ENCODE data around the gene ATP8A2. TPM values are rescaled to one million over a fixed set of nuclear protein-coding genes. Genes with fewer than 3 reads are reported as not detected.

The ATP8A2 gene
- total RNA-seq, 2 experiments from 2014 or later: not detected

DNA sequence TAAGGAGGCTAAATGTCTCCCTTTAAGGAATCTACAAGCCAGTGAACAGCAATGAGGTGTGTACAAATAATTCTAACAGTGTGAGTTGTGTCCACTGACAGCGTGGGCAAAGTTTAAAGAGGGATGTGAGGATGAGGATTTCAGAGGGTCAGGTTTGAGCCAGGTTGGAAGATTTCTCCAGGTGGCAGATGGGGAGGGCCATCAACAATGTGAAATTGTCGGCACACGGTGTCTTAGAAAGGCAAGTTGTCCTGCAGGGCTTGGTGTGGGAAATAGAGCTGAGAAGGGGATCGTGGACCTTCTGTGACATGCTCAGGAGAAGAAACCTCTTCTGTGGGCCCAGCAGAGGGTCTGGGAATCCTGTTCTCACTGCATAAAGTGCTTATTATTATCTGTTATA, 52.1 kb downstream of the ATP8A2 start:
- Histone ChIP-seq H3K4me1 (ENCODE audit: insufficient read depth, low read length, poor library complexity, severe bottlenecking) (no peaks in the 10 kb centered on the region), H3K9me2 (ENCODE audit: insufficient read depth, low read length) (no peaks in the 10 kb centered on the region), H3K4me2 (ENCODE audit: low read length) (no peak overlapping the region), H3K27ac (ENCODE audit: low read depth, low read length, poor library complexity, severe bottlenecking) (no peak overlapping the region), H3K79me2 (ENCODE audit: insufficient read depth, low read depth, low read length) (no peaks in the 10 kb centered on the region), H4K20me1 (ENCODE audit: insufficient read depth, low read length) (no peaks in the 10 kb centered on the region), H2AFZ (ENCODE audit: low read length) (no peak overlapping the region), H3K9me3 (ENCODE audit: low read length) (no peaks in the 10 kb centered on the region), H3K36me3 (ENCODE audit: insufficient read depth, low read length) (no peaks in the 10 kb centered on the region), H3K4me3 (ENCODE audit: low read depth, low read length, poor library complexity, severe bottlenecking) (no peak overlapping the region)
- TF ChIP-seq EZH2phosphoT487 (IDR thresholded peaks at IDR 0.05; ENCODE audit: borderline replicate concordance, low read depth, low read length): no peak
- TF ChIP-seq, protein P1, sequence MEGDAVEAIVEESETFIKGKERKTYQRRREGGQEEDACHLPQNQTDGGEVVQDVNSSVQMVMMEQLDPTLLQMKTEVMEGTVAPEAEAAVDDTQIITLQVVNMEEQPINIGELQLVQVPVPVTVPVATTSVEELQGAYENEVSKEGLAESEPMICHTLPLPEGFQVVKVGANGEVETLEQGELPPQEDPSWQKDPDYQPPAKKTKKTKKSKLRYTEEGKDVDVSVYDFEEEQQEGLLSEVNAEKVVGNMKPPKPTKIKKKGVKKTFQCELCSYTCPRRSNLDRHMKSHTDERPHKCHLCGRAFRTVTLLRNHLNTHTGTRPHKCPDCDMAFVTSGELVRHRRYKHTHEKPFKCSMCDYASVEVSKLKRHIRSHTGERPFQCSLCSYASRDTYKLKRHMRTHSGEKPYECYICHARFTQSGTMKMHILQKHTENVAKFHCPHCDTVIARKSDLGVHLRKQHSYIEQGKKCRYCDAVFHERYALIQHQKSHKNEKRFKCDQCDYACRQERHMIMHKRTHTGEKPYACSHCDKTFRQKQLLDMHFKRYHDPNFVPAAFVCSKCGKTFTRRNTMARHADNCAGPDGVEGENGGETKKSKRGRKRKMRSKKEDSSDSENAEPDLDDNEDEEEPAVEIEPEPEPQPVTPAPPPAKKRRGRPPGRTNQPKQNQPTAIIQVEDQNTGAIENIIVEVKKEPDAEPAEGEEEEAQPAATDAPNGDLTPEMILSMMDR (conservative IDR thresholded peaks at IDR 0.05; ENCODE audit: low read length): no peak
- ChIA-PET POLR2A (no interaction called here), CTCF (ENCODE audit: unreplicated experiment) (no interaction called here)
- BruUV-seq (replicated peaks): no TSS peak
- intact Hi-C loops (cut with micrococcal nuclease; ENCODE audit: unreplicated experiment): no loop called here
- DNase-seq (ENCODE audit: low spot score): no peak

DNA sequence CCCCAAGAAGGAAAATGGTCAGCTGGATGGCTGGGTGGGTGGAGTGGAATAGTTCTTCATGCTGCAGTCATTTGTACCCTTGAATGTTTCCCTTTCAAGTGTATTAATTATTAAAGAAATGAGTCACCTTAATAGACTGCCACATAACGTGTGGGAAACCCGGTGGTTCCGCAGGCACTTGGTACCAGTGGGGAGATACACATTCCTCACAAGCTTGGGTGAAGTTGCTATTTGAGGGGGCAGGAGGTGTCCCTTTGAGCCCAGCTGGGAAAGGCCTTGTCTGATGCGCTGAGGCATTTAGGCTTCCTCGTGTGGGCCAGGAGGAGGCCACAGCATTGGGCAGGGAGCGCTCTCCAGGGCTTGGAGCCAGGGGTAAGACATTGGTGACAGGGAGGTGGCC, 57.7 kb downstream of the ATP8A2 start:
- CTCF ChIA-PET (ENCODE audit: unreplicated experiment): no interaction called here
- intact Hi-C loops (cut with micrococcal nuclease; ENCODE audit: unreplicated experiment): no loop called here
- BruUV-seq (replicated peaks): no TSS peak

DNA sequence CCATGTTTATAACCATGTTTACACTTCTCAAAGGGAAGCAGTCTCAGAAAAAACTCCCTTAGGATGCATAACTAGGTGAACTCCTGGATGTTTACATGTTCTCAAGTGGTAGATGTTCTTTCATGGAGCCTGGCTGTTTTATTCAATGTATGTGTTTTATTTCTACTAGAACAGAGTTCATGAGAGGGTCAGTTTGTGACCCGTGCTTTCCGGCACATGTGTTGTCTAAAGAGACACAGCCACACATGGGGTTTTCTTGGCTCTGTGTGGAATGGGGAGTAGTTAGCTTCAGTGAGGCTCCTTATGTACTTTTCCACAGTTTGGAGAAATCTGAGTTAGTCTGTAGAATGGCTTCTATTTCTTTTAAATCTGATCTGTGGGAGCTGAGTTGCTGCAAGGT, 60.9 kb downstream of the ATP8A2 start:
- Histone ChIP-seq H3K9me2 (ENCODE audit: insufficient read depth, low read length) (no peaks in the 10 kb centered on the region), H3K9me3 (ENCODE audit: low read length) (no peaks in the 10 kb centered on the region), H3K4me3 (ENCODE audit: low read depth, low read length, poor library complexity, severe bottlenecking) (no peak overlapping the region), H3K4me1 (ENCODE audit: insufficient read depth, low read length, poor library complexity, severe bottlenecking) (no peaks in the 10 kb centered on the region), H3K4me2 (ENCODE audit: low read length) (no peak overlapping the region), H4K20me1 (ENCODE audit: insufficient read depth, low read length) (no peaks in the 10 kb centered on the region), H3K36me3 (ENCODE audit: insufficient read depth, low read length) (no peaks in the 10 kb centered on the region), H3K79me2 (ENCODE audit: insufficient read depth, low read depth, low read length) (no peaks in the 10 kb centered on the region), H3K27ac (ENCODE audit: low read depth, low read length, poor library complexity, severe bottlenecking) (no peak overlapping the region), H2AFZ (ENCODE audit: low read length) (no peak overlapping the region)
- DNase-seq (ENCODE audit: low spot score): no peak
- no TSS peak for BruUV-seq (replicated peaks)
- intact Hi-C loops (cut with micrococcal nuclease; ENCODE audit: unreplicated experiment): no loop called here
- TF ChIP-seq EZH2phosphoT487 (IDR thresholded peaks at IDR 0.05; ENCODE audit: borderline replicate concordance, low read depth, low read length): no peak
- TF ChIP-seq, protein P1 (conservative IDR thresholded peaks at IDR 0.05; ENCODE audit: low read length): no peak
- CTCF ChIA-PET (ENCODE audit: unreplicated experiment): no interaction called here
- POLR2A ChIA-PET: no interaction called here

More for the DNA sequence above, 57.7 kb downstream of the ATP8A2 start:
- POLR2A ChIA-PET: interaction anchor here (0.7 kb wide), 2 partner anchors 22 to 200 kb away, joined by 3 read pairs; no protein-coding TSS in a partner anchor
- DNase-seq (ENCODE audit: low spot score): no peak
- no peak overlapping the region for H3K4me3 ChIP-seq (ENCODE audit: low read depth, low read length, poor library complexity, severe bottlenecking)
- no peaks in the 10 kb centered on the region for H3K36me3 ChIP-seq (ENCODE audit: insufficient read depth, low read length)
- TF ChIP-seq, protein P1 (conservative IDR thresholded peaks at IDR 0.05; ENCODE audit: low read length): no peak
- no peak for TF ChIP-seq EZH2phosphoT487 (IDR thresholded peaks at IDR 0.05; ENCODE audit: borderline replicate concordance, low read depth, low read length)
- no peak overlapping the region for H3K4me2 ChIP-seq (ENCODE audit: low read length)
- H4K20me1 ChIP-seq (ENCODE audit: insufficient read depth, low read length): no peaks in the 10 kb centered on the region
- H3K9me3 ChIP-seq (ENCODE audit: low read length): no peaks in the 10 kb centered on the region
- H3K27ac ChIP-seq (ENCODE audit: low read depth, low read length, poor library complexity, severe bottlenecking): no peak overlapping the region
- no peaks in the 10 kb centered on the region for H3K9me2 ChIP-seq (ENCODE audit: insufficient read depth, low read length)
- H3K79me2 ChIP-seq (ENCODE audit: insufficient read depth, low read depth, low read length): no peaks in the 10 kb centered on the region
- no peaks in the 10 kb centered on the region for H3K4me1 ChIP-seq (ENCODE audit: insufficient read depth, low read length, poor library complexity, severe bottlenecking)
- H2AFZ ChIP-seq (ENCODE audit: low read length): no peak overlapping the region

All from OCI-LY7 (cell line).